ENCODE results near the gene SDHD.
"Not testable (repeated sequence)": the region's sequence is repeated elsewhere in the genome, so short reads cannot be mapped to it uniquely, and the experiment has no call there.

Gene SDHD

DNA sequence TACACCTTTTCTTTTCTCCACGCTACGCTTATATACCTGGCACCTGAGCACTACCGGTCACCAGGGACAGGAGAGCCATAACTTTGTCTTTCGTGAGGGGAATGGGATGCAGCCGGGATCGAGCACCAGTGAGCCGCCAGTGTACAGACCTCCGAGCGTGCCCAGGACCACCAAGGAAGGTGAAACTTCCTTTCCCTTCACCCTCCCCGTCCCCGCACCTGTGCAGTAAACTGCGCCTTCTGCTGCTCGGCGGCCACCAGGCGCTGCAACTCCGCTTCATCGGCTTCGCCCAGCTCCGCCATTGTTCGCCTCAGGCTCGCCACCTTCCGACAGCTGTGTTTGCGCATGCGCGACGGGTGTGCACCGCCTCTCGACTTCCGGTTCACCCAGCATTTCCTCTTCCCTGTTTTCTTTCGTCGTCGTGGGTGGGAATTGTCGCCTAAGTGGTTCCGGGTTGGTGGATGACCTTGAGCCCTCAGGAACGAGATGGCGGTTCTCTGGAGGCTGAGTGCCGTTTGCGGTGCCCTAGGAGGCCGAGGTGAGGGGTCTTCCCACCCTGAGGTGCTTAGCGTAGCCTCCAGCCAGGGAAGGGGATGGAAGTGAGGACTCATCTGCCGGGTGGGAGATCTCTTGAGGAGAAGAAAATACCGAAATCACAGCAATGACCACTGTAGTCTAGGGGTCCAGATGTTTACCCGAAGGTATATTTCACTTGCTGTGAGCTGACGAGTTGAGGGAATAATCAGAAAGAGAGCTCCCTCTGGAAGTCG is at the start of gene SDHD, which contains the start of gene TIMM8B:
Gene SDHD, plus strand, starts transcription at position 452 of the 770 bp plus-strand sequence. Its CDS starts 35 bp downstream, at position 487.
Gene TIMM8B, minus strand, starts transcription at position 335 of the 770 bp plus-strand sequence. Its CDS starts 33 bp downstream, at position 302.
- peak; percentile 95 for DNase-seq

DNA sequence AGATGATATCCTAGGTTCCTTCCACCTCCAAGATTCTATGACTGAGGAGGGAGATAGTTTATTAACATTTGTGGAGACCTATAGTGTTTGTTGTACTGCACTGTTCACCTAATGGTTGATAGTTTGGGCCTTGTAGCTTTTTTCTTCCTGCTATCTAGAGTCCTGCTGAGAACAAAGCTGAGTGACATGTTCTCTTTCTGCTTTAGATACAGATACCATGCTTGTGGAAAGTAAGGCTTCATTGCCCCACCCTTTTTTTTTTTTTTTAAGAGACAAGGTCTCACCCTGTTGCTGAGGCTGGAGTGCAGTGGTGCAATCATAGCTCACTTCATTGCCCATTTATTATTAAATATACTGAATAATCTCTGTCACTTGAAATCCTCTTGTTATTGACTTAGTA is 49.1 kb upstream of the SDHD start:
- DNase-seq = no peak

DNA sequence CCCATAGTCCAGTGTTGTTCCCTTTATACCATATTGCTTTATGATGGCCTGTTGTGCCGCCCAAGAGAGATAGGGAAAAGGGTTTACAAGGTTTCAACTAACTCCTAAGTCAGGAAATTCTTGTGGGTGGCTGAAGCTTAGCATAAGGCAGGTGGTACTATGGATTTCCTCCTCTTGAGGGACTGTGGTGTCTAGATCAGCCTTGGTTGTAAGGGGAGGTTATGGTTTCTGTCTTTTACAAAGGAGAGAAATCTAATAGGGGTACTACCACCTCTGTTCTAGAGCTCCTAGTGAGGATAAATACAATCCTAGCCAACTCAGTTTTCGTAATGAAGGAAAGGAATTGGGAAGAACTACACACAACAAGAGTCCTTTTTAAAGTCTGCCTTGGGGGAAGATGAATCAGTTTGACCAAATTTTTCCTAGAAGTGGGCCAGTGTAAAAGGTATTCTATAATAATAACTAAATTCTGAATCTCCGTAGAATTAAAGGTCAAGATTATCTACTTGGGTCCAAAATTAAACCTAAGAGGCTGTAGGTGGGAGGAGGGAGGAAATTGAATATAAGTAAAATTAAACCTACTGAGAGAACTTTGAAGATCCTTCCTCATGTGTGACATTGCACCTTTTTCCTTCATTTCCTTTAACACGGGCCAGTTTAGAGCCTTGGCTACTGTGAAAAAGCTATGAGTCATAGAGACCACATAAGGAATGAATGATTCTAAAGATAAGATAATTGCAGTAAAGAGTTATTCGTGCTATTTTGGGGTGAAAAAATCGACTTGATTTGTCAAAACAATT is 44.3 kb upstream of the SDHD start:
- no peak for DNase-seq

DNA sequence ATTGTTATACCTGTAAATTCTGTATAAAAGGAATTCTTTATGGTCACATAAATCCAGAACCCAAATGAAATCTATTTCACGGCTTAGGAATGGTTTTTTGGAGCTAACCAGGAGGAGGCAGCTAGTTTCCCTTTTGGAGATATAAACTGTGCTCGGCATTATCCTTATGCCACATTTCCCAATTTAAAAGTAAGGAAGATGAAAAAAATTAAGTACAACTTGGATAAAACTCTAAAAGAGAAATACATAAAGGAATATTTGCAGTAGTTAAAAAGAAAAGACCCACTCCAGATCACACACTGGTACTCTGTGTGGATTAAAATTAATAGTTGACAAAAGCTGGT is 43.7 kb upstream of the SDHD start:
- no peak for DNase-seq

DNA sequence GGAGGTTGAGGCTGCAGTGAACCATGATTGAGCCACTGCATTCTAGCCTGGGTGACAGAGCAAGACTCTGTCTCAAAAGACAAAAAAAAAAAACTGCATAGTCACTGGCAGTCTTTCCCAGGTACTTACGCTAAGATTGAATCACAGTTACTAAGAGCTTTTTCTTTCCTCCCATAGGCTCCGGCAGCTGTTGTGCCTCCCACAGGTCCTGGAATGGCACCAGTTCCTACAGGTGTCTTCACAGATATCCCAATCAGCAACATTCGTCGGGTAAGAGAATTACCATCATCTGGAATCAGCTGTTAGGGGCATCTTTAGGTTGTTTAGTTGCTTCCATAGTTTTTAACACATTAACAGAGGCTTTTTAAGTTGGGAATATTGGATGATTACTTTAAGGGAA is 41.7 kb upstream of the SDHD start:
- DNase-seq = no peak

DNA sequence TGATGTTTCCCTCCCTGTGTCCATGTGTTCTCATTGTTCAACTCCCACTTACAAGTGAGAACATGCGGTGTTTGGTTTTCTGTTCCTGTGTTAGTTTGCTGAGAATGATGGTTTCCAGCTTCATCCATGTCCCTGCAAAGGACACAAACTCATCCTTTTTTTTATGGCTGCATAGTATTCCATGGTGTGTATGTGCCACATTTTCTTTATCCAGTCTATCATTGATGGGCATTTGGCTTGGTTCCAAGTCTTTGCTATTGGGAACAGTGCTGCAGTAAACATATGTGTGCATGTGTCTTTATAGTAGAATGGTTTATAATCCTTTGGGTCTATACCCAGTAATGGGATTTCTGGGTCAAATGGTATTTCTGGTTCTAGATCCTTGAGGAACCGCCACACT is 40.0 kb upstream of the SDHD start:
- not testable (repeated sequence) for DNase-seq

DNA sequence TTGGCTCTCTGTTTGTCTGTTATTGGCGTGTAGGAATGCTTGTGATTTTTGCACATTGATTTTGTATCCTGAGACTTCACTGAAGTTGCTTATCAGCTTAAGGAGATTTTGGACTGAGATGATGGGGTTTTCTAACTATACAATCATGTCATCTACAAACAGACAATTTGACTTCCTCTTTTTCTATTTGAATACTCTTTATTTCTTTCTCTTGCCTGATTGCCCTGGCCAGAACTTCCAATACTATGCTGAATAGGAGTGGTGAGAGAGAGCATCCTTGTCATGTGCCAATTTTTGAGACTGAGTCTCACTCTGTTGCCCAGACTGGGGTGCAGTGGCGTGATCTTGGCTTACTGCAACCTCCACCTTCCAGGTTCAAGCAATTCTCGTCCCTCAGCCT is 38.4 kb upstream of the SDHD start:
- not testable (repeated sequence) for DNase-seq

DNA sequence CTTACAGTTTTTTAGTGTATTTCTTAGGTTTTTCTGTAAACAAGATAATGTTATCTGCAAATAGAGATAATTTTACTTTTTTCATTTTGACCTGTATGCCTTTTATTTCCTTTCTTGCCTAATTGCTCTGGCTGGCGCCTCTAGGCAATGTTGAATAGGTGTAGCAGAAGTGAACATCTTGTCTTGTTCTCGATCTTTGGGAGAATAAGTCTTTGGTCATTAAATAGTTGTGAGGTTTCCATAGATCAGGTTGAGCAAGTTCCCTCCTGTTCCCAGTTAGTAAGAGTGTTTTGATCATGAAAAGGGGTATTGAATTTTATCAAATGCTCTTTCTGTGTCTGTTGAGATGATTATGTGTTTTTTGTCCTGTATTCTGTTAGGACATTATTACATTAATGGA is 36.9 kb upstream of the SDHD start:
- DNase-seq = no peak

DNA sequence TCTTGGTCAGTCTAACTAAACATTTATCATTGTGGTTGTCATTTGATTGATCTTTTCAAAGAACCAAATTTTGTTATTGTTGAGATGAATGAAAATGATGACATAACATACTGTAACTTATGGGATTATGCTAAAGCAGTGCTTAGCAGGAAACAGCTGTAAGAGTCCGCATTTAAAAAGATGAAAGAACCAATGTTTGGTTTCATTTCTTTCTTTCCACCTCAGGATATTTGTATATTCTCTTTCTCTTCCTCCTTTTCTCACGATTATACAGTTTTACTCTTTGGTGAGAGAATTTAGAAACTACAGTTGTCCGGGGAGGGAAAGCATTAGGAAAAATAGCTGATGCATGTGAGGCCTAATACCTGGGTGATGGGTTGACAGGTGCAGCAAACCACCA is 36.0 kb upstream of the SDHD start:
- DNase-seq = no peak

DNA sequence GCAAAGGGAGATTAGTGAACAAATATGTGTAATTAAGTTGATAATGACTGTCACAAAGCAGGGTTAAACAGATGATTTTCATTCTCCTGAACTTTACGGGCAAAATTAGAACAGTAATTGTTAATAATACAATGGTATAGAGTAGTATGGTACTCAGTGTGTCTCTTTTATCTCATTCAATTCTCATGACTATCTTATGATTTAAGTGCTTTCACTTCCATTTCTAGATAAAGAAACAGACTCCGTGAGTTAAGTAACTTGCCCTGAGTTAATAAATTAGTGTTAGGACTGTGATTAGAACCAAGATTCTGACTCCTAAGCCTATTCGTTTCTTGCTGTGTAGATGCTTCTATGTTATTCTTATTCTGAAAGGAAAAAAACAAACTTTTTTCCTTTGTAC is 34.9 kb upstream of the SDHD start:
- DNase-seq = no peak

DNA sequence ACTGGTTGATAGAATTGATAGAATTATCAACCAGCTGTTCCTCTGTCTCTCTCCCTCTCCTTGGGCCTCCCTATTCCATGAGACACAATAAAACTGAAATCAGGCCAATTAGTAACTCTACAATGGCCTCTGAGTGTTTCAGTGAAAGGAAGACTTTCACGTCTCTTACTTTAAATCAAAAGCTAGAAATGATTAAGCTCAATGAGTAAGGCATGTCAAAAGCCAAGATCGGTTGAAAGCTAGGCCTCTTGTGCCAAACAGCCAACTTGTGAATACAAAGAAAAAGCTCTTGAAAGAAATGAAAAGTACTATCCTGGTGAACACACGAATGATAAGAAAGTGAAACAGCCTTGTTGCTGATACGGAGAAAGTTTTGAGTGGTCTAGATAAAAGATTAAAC is 29.5 kb upstream of the SDHD start:
- no peak for DNase-seq

DNA sequence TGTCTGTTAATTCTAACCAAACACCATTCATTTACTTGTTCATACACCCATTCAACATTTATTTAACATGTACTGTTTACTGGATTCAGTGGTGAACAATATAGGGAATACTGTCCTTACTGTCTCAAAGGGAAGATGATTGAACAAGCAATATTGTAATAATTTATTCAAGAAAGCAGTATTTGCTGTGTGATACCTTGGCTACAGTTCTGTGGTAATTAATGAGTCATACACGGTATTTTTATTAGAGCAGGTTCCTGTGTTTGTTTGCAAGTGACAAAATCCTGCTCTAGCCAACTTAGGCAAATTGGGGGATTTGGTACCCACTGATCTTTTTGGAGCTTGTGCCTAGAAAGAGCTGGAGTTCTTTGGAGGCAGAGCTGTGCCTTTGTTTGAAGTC is 28.6 kb upstream of the SDHD start:
- DNase-seq = no peak

DNA sequence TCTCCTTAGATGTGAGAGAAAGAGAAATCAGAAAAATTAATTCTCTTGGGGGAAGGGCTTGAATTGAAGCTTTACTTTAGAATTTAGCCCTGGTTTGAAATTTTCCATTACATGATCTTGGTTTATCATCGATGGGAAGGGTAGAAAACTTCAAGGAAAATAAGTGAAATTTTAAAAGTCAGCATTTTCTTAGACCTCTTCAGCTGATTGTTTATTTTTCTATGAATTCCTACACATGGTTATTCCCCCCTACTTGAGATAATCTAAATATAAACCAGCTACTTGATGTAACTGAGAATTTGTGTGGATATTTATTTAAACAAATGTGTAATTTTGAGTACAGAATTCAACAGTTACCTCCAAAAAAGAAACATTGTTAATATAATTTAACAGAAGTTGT is 23.8 kb upstream of the SDHD start:
- DNase-seq = no peak

DNA sequence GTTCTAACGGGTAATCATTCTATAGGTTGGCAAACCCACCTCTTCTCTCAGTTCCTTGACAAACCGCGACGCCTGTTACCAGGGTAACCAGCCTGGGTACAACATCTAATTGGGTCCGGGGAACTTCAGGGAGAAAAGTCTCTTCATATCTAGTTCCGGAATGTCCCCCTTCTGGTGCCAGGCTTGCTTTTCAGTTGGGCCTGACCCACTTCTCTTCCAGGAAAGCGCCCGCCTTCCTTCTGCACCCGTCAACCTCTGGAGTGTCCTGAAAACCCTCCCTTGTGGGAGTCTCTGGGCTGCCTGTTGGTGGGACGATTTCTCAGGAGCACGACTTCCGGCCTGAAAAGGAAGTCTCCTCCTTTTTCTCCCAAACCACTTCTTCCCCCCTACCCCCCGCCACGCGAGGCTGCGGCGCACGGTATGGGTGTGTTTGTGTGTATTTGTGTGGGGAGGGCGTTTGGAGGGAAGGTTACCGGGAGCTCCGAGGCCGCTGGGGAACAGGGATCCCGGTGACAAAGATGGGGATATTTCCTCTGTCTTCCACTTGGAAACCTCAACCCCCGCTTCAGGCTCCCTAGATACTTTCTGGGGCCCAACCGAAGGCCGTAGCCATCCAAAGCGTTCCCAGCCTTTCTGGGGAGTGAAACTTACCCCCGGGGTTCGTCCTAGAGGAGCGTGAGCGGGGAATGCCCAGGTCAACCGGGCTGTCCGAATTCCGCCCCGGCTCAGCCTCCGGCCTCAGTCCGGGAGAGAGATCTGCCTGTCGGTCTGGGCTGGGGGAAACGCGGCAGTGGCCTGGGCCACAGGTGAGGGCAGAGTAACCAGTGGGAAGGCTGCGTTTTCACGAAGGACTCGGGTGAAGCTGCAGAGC is 12.5 kb upstream of the SDHD start, which contains the start of the genes NKAPD1 and PIH1D2:
Gene NKAPD1, plus strand, starts transcription at position 359 of the 871 bp plus-strand sequence. CDS start 1,276 bp downstream, outside the sequence.
Gene PIH1D2, minus strand, starts transcription at position 77 of the 871 bp plus-strand sequence. CDS start 843 bp downstream, outside the sequence.
- DNase-seq = peak; percentile 90

DNA sequence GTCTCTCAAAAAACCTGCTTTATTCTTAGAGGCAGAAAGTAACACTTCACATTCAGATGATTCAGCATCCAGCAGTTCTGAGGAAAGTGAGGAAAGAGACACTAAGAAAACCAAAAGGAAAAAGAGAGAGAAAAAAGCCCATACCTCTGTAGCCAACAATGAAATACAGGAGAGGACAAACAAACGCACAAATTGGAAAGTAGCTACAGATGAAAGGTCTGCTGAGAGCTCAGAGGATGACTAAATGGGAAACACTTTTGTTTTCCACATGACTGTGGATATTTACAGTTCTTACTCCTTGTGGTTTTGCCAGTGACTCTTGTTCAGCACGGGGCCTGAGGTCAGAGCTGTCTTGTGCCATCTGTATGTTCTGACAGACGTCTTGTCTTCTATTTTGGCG is 3.9 kb upstream of the SDHD start:
- no peak for DNase-seq

DNA sequence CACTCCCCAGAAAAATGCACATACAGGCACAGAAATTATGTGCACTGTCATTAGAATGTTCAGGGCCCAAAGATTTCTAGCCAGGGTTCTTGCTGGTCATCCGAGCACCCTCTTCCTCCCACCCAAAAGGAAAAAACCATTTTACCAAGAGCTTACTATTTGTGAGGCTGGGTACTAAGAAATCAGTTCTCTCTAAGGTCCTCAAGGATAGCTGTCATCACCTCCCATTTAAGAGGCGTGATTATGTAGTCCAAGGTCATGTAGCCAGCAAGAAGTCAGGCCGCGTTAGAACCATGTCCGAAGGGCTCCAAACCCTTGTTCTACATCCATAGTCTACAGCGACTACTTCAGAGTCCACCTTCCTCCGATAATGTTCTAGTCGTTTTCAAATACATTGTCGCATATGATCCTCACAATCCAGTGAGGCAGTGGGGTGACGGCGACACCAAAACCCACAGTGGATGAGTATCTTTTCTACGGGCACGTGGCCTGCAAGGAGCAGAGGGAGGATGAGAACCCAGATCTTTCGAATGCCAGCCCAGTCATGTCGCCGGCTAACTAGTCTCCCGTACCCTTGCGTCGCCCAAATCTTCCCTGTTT is 751 bp upstream of the SDHD start:
- DNase-seq = no peak

DNA sequence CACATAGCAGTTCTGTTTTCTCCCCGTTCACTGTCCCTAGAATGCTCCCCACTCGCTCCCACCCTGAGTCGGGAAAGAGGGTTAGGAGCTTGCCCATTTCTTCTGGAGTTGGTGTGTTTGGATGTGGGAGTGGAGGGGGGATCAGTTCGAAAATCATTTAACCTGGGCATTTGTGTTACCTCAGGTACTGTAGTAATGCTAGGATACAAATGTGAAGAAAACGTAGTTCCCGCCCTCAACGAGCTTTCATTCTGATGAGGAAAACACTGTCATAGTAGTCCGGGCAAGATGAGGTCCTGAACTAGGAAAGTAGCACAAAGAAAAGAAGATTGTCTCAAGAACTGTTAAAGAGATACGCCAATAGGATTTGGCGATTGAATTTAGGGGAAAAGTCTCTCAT is 539 bp downstream of the SDHD start:
- no peak for DNase-seq

DNA sequence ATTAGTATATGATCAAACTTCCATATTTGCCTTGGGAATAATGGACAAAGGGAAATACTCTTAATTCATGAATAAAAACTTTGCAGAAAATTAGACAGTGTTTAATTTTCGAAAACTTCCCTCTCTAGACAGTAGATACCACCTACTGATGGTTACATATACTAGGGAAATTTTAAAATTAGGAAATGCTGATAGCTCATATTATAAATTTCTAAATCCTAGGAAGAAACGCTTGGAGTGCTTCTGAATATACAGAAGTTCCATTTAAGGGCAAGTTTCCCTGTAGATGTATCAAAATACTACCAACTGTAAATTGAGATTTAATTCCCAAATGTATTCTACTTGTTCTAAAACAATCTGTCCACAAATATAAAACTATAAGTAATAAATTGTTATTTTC is 8.6 kb downstream of the SDHD start:
- DNase-seq = not testable (repeated sequence)

DNA sequence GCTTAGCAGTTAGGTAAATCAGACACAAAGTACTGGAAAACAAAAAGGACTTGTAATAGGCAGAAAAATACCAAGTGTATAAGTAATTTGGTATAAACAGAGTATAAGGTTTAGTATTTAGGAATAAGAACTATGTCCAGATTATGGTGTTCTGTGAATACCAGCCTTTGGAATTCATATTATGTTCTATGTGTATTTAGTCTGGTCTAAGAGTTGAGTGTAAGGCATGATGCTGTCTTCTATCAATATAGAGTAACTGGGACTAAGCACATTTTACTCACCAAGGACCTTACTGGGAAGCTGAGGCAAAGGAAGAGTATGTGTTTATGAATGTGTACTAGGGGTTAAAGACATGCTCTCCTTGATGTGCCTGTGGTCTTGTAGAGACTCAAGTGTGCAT is 9.5 kb downstream of the SDHD start:
- DNase-seq = no peak

DNA sequence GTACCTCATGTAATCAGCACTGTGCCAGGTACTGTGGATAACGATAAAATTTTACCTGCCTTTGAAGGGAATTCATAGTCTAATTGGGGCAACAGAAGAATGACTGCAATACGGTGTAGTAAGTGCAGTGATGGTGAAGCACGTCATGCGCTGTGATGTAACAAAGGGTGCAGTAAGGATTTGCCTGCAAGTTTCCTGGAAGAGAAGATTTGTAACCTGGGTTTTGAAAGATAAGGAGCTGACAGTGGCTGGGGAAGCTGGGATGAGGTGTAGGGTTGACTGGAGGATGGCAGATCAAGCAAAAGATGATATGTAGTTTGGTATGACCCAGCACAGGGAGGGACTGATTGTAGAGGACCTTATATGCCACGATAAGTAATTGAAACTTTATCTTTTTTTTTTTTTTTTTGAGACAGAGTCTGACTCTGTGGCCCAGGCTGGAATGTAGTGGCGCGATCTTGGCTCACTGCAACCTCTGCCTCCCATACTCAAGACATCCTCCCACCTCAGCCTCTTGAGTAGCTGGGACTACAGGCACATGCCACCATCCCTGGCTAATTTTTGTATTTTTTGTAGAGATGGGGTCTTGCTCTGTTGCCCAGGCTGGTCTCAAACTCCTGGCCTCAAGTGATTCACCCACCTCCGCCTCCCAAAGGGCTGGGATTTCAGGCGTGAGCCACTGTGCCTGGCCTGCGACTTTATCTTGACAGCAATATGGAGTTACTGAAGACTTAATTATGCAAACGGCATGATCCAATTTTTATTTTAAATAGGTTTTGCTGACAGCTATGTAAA is 11.3 kb downstream of the SDHD start:
- DNase-seq = no peak

DNA sequence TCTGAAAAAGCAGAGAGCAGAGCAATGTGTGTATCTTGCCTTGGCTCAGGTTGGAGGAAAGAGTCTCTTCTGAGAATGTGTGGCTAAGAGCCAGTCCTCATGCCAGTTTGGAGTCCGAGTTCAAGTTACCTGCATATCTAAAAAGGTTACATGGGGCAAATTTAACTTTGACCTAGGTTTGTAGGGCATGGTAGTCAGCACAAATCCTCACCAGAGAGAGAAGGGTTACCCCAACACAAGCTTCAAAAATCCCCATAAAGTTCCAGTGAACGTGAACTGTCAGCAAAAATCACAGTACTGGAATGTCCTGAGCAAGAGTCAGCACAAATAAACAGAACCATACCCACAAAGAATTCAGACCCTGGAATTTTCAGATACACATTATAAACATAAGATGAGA is 13.8 kb downstream of the SDHD start:
- no peak for DNase-seq

DNA sequence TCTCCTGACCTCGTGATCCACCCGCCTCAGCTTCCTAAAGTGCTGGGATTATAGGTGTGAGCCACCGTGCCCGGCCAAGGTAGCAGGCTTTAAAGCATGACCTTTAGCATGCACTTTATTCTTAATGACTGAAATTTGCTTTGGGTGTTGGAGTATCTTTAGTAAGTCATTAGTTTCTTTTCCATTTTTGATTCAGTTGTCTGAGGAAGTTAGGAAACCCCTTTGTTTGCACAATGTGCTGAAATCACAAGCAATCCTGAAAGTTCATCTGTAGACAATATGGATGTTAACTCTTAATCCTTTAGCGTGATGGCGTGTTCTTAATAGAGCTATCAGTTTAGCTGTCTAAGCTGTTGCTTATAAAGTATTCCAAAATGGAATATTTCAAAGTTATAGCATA is 16.8 kb downstream of the SDHD start:
- DNase-seq = no peak

All from NCI-H1105 (cell line).